GM12873 (cell line): ENCODE results near the gene ISOC2.

Experiments used
- CTCF ChIP-seq: IDR thresholded peaks from 2 replicates; pipeline ENCODE4 v1.5.1; 2012; ENCODE audit warnings: low read depth, mild to moderate bottlenecking, moderate library complexity, low read length, control low read depth; ENCODE audit not compliant: insufficient read depth; ENCODE audit errors: missing control alignments

ISOC2 gene

GRCh38 chr19:55493645-55494171 lies 32.3 kb upstream of the ISOC2 start:
- no peak for TF ChIP-seq CTCF

GRCh38 chr19:55493052-55493644 lies 31.7 kb upstream of the ISOC2 start:
- no peak for TF ChIP-seq CTCF

DNA sequence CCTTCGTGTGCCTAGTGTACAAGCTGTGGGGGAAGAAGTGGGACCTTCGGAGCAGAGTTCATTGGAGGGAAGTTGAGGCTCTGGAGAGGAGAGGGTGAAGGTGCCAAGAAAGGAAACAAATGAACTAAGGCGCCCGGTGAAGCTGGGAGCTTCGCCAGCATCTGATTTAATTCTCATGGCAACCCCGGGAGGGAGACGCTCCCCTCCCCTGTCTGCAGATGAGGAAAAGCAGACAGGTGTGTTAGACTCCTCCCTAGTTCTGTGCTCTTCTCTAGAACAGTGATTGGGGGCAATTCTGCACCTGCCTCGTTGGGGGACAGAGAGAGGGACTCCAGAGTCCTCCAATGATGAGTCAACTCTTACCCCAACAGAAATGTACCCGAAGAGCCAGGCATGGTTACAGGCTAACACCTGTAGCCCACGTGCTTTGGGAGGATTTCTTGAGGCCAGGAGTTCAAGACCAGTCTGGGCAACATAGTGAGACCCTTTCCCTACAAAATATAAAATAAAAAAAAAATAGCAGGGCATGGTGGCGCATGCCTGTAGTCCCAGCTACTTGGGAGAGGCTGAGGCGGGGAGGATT lies 31.0 kb upstream of the ISOC2 start:
- no peak for TF ChIP-seq CTCF

- TF ChIP-seq CTCF: no peak
These were observed 30.3 kb upstream of the ISOC2 start for GRCh38 chr19:55491546-55492360.

DNA sequence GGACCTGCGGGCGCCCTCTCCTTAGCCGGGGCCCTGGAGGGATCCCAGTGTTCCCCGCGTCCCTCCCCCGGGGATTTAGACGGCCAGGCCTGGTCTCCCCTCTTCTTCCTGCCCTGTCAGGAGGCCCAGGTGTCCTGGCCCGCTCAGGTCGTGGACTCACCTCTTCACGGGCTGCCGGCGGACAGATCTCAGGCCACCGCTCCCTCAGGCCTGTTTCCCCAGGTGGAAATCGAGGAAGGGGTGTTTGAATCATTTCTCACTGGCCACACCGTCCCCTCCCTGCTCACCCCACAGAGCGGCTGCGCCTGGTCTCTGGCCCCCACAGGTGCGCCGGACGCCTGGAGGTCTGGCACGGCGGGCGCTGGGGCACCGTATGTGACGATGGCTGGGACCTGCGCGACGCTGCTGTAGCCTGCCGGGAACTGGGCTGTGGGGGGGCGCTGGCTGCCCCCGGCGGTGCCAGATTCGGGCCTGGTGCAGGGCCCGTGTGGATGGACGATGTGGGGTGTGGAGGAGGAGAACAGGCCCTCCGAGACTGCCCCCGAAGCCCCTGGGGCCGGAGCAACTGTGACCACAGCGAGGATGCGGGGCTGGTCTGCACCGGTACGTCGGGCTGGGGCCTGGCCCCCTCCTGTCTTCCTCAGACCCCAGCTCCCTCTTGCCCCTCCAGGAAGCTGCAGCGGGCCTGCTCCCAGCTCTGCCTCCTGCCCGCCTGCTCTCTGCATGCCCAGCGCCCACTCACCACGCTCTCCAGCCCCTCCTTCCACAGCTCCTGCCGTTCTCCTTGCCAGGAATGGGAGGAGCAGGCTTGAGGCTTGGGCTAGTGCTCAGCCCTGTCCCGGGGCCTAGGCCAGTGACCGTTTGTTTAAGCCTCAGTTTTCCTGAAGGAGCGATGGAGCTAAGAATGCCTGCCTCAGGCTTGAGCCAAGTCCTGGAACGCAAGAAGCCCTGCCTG lies 29.3 kb upstream of the ISOC2 start:
- no peak for TF ChIP-seq CTCF

GRCh38 chr19:55489711-55490477 lies 28.5 kb upstream of the ISOC2 start:
- no peak for TF ChIP-seq CTCF
